Type B pancreatic cell (in vitro differentiated cells): ENCODE results near the gene RNF103. TPM values are rescaled to one million over a fixed set of nuclear protein-coding genes. Genes with fewer than 3 reads are reported as not detected.
"Not testable (repeated sequence)": the region's sequence is repeated elsewhere in the genome, so short reads cannot be mapped to it uniquely, and the experiment has no call there.

Experiments
- DNase-seq: peaks from one replicate; pipeline ENCODE4 v3.0.0; 2021; ENCODE audit warnings: mixed read lengths; ENCODE audit not compliant: unreplicated experiment; ENCODE audit errors: extremely low spot score
- H3K27ac Mint-ChIP-seq: 2 replicates; pipeline ENCODE4 v1.8.0; 2021; ENCODE audit warnings: mild to moderate bottlenecking, mixed read lengths
- H3K27me3 Mint-ChIP-seq: 2 replicates; pipeline ENCODE4 v1.8.0; 2021; ENCODE audit warnings: mixed read lengths
- H3K36me3 Mint-ChIP-seq: 2 replicates; pipeline ENCODE4 v1.8.0; 2021; ENCODE audit warnings: mixed read lengths
- H3K4me1 Mint-ChIP-seq: one replicate; pipeline ENCODE4 v1.8.0; 2021; ENCODE audit warnings: mixed read lengths; ENCODE audit not compliant: unreplicated experiment
- H3K4me3 Mint-ChIP-seq: 2 replicates; pipeline ENCODE4 v1.8.0; 2021; ENCODE audit warnings: mild to moderate bottlenecking, mixed read lengths
- H3K9me3 Mint-ChIP-seq: 2 replicates; pipeline ENCODE4 v1.8.0; 2021; ENCODE audit warnings: mixed read lengths
- long read RNA-seq: library from polyadenylated mRNA; unstranded; transcript quantifications from one replicate; pipeline ENCODE4 v2.0.0, GENCODE V29; 2020
- total RNA-seq: library from RNA; stranded (reverse); gene quantifications from 2 replicates; pipeline ENCODE4 v1.2.1, GENCODE V29; 2021; ENCODE audit warnings: low replicate concordance
- TF ChIP-seq, protein P1 (sequence below): fragments of 200-600 bp; sonication (generic); conservative IDR thresholded peaks from 2 replicates; pipeline ENCODE4 v1.5.0; 2021; ENCODE audit warnings: antibody characterized with exemption, mild to moderate bottlenecking

Gene RNF103, protein sequence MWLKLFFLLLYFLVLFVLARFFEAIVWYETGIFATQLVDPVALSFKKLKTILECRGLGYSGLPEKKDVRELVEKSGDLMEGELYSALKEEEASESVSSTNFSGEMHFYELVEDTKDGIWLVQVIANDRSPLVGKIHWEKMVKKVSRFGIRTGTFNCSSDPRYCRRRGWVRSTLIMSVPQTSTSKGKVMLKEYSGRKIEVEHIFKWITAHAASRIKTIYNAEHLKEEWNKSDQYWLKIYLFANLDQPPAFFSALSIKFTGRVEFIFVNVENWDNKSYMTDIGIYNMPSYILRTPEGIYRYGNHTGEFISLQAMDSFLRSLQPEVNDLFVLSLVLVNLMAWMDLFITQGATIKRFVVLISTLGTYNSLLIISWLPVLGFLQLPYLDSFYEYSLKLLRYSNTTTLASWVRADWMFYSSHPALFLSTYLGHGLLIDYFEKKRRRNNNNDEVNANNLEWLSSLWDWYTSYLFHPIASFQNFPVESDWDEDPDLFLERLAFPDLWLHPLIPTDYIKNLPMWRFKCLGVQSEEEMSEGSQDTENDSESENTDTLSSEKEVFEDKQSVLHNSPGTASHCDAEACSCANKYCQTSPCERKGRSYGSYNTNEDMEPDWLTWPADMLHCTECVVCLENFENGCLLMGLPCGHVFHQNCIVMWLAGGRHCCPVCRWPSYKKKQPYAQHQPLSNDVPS
- total RNA-seq: 21.2 and 26.1 TPM in 2 replicates
- long read RNA-seq, transcript RNF103-201 (4 exons, 3,477 nt): major isoform, 5 of 9 reads
- long read RNA-seq, partial matches to known transcripts: 0 of 9 reads
- long read RNA-seq, other reads (novel, unspliced or antisense): 4 of 9 reads

- TF ChIP-seq, protein P1, sequence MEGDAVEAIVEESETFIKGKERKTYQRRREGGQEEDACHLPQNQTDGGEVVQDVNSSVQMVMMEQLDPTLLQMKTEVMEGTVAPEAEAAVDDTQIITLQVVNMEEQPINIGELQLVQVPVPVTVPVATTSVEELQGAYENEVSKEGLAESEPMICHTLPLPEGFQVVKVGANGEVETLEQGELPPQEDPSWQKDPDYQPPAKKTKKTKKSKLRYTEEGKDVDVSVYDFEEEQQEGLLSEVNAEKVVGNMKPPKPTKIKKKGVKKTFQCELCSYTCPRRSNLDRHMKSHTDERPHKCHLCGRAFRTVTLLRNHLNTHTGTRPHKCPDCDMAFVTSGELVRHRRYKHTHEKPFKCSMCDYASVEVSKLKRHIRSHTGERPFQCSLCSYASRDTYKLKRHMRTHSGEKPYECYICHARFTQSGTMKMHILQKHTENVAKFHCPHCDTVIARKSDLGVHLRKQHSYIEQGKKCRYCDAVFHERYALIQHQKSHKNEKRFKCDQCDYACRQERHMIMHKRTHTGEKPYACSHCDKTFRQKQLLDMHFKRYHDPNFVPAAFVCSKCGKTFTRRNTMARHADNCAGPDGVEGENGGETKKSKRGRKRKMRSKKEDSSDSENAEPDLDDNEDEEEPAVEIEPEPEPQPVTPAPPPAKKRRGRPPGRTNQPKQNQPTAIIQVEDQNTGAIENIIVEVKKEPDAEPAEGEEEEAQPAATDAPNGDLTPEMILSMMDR: no peak
- Mint-ChIP-seq H3K36me3 (peaks cover 9% of the 10 kb centered on the region), H3K27ac (peak within 1 kb of the TSS; percentile 96), H3K9me3 (no peaks in the 10 kb centered on the region), H3K4me3 (peak within 1 kb of the TSS; percentile 96), H3K4me1 (peaks cover 14% of the 10 kb centered on the region), H3K27me3 (no peaks in the 10 kb centered on the region)
- peak; percentile 95 for DNase-seq
These were observed at the start of gene RNF103 for GRCh38 chr2:86623494-86624266. TSS of gene RNF103 (minus strand) at chr2:86623865. CDS start at chr2:86622886, 979 bp downstream.

DNA sequence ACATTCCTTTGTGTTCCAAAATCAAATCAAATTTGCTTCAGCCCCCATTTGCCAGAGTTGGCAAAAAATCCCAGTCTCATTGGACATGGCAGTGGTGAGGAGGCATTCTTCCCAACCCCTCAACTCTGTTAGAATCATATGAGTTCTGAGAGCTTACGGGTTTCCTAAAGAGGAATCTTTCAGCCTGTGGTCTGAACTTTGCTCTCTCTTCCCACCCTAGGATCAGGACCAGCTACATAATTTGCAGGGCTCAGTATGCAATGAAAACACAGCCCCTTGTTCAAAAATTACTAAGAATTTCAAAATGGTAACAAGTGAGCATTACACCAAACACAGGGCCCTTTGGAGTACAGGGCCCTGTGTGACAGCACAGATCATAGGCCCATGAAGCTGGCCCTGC, 49.3 kb upstream of the RNF103 start:
- Mint-ChIP-seq H3K9me3 (no peaks in the 10 kb centered on the region), H3K27me3 (no peaks in the 10 kb centered on the region), H3K4me3 (no peak overlapping the region), H3K4me1 (no peaks in the 10 kb centered on the region), H3K27ac (no peak overlapping the region), H3K36me3 (no peaks in the 10 kb centered on the region)
- DNase-seq: no peak
- TF ChIP-seq, protein P1: no peak

DNA sequence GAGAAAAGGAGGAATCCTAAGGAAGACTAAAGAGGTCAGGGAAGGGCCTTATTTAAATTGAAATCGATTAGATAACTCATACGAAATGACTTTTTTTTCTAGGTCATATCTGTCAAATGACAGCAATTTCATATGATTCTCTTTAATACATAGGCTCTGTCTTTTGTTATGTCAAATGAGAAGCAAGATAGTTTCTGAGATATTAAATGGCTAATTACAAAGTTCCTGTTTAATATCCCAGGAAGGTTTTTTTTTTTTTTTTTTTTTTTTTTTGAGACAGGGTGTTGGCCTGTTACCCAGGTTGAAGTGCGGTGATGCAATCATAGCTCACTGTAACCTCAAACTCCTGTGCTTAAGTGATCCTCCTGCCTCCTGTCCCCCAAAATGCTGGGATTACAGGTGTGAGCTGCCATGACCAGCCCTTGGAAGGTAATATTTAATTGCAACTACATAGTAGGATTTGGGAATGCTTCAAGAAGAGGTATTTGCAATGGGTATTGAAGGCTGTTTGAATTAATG, 48.4 kb upstream of the RNF103 start:
- no peak overlapping the region for H3K27ac Mint-ChIP-seq
- H3K9me3 Mint-ChIP-seq: no peaks in the 10 kb centered on the region

GRCh38 chr2:86671337-86671981, 47.8 kb upstream of the RNF103 start:
- Mint-ChIP-seq H3K9me3 (peaks cover 2% of the 10 kb centered on the region), H3K36me3 (no peaks in the 10 kb centered on the region), H3K27ac (peak overlapping the region; percentile 28), H3K4me1 (no peaks in the 10 kb centered on the region), H3K4me3 (no peak overlapping the region), H3K27me3 (peaks cover under 1% of the 10 kb centered on the region)
- no peak for DNase-seq
- TF ChIP-seq, protein P1: no peak

More for the DNA sequence above, 48.4 kb upstream of the RNF103 start:
- H3K4me3 Mint-ChIP-seq: no peak overlapping the region
- DNase-seq: no peak
- no peaks in the 10 kb centered on the region for H3K4me1 Mint-ChIP-seq
- TF ChIP-seq, protein P1: no peak
- H3K36me3 Mint-ChIP-seq: no peaks in the 10 kb centered on the region
- H3K27me3 Mint-ChIP-seq: no peaks in the 10 kb centered on the region

- not testable (repeated sequence) for H3K4me1 Mint-ChIP-seq, DNase-seq, H3K27ac Mint-ChIP-seq, H3K36me3 Mint-ChIP-seq, H3K27me3 Mint-ChIP-seq, H3K9me3 Mint-ChIP-seq, H3K4me3 Mint-ChIP-seq
These were observed 45.7 kb upstream of the RNF103 start for GRCh38 chr2:86669323-86669722.
